Skin of body (tissue), 2 donors: ENCODE measurements around the gene CDH4. TPM values are rescaled to one million over a fixed set of nuclear protein-coding genes. Genes with fewer than 3 reads are reported as not detected.

Experiments used
- DNase-seq: peaks from one replicate; lab custom pipeline; 2025; lab: John Stamatoyannopoulos, UW
- total RNA-seq: library from RNA; depleted of rRNA; stranded (reverse); fragments of >200 nt; gene quantifications from one replicate; pipeline ENCODE4 v1.2.3, GENCODE V29; 2014

Gene CDH4
- total RNA-seq = 0.10 TPM

DNA sequence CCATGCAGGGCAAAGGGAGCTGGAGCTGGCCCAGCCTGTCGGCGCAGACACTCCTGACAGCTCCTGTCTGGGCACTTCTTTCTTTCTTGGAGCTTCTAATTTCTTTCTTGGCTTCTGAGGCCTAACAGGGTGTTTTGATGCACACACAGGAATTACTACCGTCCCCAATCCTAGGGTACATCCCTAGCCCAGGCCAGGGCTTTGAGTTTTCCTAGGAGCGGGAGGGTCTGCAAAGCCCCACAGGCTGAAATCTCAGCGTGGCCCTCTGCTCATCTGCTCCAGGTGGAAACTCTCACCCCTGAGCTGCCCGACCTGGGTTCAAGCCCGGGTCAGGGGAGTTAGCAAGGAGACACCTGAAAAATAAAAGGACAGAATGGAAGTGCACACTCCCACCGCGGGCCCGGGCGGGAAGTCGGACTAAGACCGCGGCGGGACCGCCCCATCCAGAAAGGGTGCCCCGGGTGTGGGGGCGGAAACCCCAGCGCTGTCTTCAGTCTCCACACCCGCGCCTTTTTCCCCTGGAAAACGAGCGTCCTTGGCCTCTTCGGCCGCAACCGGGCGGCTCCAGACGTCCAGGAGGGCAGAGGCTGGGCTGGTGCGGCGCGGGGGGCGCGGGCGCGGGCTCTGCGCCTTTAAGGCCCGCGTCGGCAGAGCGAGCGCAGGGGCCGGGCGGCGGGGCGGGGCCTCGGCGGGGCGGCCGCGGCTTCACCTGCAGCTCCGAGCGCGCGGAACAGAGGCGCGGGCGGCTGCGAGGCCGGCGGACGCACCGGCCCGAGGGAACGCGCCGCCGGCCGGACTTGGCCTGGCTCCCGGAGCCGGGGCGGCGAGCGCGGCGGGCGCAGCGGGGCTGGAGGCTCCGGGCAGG lies at the start of gene CDH4:
TSS of gene CDH4 (plus strand) at position 733 of the 865 bp plus-strand sequence.
- no peak for DNase-seq

DNA sequence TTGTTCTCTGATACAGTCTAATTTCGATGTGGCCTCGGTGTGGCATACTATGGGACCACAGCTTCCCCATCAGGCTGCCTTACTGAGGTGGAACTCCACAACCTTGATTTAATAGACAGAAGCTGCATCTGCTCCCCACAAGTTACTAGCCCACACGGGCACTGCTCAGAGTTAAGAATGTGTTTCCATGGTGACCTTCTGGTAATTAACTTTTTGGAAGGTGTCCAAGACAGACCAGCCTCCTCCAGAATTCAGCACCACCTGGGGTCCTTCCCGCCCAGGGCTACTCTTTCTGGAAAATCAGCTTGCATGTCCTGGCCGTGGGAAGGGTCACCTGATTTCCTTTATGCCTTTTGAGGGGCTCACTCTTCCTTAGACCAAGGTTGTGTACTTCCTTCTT lies 48.7 kb upstream of the CDH4 start:
- DNase-seq = no peak

DNA sequence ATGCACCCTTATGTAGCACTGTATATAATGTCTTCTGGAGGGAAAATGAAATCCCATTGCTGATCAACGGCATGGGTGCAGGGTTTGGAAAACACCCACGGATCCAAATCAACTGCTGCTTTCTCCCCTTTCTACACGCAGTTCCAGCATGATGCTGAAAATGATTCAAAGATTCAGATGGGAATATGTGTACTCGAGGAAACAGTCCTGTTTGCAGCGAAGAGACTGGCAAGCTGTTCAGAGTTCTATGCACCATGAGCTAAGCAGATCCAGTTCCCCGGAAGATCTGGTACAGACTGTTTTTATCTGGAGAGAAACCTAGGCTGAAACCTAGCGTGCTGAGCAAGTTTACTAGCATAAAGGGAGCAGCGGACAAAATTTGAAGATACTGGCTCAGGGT lies 47.9 kb upstream of the CDH4 start:
- DNase-seq = no peak

DNA sequence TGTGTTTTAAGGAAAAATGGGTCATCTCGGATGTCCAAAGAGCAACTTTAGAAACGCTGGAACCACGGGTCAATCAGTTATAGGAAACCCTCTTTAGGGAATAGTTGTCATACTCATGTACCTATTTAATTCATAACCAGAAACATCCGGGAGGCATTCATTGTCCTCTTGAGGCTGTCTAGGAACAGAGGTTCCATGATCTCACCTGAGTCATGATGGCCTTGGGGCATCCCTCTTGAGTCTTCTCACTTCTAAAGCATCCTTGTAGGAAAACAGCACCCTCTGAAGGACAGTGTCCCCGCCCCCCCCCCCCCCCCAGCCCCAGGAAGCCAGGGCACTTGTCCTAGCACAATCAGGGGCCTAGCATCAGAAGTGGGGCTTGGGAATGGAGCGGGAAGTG lies 46.3 kb upstream of the CDH4 start:
- no peak for DNase-seq

DNA sequence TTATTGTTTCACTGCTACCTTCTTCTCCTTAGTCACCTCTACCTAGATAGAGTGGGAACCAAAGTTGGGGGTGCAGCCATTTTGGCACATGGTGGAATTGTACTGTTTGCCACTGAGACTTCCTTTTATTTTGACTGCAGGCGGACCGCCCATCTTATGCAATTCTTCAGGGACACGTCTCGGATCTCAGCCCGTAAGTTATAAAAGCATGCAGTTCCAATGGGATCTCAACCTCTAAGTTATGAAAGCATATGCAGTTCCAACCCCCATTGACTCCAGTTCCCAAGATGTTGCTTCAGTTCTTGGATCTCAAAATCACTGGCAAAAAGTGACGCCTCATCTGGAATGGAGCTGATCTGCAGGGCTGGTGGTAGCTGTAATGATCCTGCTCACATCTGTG lies 41.2 kb upstream of the CDH4 start:
- DNase-seq = no peak

DNA sequence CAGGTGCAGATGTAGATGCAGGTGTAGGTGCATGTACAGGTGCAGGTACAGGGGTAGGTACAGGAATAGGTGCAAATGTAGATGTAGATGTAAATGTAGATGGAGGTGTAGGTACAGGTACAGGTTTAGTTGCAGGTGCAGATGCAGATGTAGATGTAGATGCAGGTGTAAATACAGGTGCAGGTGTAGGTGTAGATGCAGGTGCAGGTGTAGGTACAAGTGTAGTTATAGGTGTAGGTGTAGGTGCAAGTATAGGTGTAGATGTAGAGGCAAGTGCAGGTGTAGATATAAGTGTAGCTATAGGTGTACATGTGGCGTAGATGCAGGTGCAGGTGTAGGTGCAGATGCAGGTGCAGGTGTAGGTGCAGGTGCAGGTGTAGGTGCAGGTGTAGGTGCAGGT lies 34.2 kb upstream of the CDH4 start:
- peak; percentile 51 for DNase-seq

DNA sequence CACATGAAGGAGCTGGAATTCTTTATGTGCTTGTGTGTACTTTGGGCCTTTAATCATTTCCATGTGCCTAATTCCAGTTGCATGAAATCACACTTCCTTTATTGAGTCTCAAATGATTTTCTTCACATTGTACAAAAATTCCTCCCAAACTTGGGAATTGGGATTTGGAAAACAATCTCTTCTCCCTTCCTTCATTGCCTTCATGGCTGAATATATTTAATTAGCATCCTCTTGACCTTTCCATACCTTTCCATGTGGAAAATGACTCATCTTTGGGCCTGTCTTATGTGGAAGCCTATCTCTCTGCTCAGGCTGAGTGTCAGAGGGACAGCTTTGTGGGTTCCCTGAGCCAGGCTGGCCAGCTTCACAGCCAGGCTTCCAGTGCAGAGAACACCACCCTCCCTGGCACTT lies 33.0 kb upstream of the CDH4 start:
- DNase-seq = peak; percentile 87

DNA sequence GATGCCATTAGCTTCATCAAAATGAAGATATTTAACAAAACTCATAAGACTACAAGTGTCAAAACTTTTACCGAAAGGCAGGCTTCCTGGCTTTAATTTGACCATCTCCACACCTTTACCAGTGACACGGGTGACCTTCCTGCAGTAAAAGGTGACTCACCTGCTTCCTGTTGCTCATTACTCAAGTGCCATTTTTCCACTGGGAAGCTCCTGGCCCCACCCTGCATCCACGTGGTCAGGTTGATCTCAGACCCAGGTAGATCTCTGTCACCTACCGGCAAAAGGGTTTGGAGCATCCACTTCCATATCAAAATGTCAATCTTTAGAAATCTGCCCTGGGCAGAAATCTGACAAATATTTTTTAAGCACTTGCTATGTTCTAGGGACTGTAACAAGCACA lies 31.9 kb upstream of the CDH4 start:
- DNase-seq = no peak

DNA sequence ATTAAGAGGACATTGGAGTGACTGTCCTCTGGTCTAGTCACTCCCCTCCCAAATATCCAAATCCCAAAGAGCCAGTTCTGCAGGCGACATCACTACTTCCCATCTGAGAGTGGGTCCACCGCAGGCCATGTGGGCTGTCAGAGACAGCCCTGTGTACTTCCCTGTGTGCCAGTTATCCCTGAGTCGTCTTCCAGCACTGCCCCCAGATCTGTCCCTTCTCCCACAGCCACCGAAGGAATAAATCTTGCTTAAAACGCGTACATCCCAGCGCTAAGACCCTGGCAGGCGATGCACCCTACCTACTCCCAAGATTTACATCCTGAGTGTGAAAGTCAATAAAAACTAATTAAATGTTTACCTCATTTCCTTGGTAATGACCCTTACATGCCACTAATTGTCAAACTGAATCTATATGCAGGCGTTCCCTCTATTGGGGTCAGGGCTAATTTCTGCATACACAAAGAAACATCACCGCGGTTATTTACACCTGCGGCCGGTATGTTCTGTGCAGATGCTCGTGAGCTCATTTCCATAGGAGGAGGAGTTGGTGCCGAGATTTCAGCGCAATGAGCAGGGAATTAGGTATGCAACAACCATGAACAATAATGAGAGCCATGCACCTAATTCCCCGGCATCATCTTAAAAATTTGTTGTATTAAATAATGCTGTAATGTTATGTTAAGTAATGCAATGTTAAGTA lies 31.3 kb upstream of the CDH4 start:
- DNase-seq = no peak

DNA sequence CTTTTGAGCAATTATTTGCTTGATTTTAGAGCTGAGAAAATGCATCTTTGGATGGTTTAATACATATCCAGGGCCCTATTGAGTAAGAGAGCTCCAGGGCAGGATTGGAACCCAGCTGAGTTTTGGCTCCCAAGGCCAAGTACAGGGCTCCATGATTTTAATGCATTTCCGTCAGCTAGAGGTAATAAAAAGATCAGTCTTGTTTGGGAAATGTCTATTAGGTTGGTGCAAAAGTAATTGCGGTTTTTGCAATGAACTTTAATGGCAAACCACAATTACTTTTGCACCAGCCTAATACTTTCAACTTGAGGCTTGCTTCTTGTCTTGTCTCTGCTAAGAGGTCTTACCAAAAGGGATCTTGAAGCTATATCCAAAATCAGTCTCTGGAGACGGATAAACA lies 29.4 kb upstream of the CDH4 start:
- DNase-seq = no peak

DNA sequence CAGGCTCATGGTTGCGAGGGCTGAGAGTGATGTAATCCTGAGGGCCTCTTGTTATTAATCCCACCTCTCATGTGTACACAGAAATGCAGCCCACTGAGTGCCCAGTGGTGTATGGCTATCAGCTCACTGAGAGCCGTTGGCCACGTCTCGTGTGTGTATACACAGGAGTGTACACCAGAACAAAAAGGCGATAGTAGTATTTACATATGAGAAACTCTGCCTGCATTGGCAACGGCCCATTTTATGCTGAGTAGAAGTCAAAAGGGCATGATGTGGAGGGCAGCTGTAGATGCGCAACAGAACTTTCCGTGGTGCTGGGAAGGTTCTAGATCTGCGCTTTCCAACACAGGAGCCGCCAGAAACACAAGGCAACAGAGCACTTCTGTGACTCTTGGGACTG lies 28.9 kb upstream of the CDH4 start:
- DNase-seq = no peak

DNA sequence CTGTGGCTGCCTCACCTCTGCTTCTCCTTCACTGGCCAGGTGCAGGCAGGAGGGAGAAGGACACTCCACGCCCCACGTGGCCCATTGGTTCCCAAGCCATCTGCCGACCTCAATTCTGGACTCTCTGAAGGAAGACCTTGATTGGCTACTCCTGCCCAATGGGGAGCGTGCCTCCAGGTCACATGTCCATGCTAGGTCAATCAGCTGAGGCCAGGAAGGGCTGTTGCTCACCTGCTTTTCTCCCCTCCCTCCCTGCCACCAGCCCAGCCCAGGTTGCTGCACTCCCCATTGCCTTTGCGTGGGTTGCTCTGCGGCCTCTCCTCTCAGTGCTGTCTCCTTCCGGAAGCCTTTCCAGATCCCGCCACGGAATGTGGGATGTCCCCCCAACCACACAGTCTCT lies 21.9 kb upstream of the CDH4 start:
- no peak for DNase-seq

DNA sequence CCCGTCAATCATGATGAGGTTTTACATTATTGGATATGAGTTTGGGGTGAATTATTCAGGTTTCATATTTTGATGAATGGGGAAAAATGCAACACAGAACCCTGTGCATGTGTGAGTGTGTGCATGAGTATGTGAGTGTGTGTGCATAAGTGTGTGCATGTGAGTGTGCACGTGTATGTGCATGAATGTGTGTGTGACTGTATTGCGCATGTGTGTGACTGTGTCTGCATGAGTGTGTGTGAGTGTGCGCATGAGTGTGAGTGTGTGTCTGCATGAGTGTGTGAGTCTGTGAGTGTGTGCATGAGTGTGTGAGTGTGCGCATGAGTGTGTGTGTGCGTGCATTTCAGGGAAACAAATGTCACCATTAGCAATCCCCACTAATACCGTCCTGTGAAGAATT lies 18.5 kb upstream of the CDH4 start:
- no peak for DNase-seq

DNA sequence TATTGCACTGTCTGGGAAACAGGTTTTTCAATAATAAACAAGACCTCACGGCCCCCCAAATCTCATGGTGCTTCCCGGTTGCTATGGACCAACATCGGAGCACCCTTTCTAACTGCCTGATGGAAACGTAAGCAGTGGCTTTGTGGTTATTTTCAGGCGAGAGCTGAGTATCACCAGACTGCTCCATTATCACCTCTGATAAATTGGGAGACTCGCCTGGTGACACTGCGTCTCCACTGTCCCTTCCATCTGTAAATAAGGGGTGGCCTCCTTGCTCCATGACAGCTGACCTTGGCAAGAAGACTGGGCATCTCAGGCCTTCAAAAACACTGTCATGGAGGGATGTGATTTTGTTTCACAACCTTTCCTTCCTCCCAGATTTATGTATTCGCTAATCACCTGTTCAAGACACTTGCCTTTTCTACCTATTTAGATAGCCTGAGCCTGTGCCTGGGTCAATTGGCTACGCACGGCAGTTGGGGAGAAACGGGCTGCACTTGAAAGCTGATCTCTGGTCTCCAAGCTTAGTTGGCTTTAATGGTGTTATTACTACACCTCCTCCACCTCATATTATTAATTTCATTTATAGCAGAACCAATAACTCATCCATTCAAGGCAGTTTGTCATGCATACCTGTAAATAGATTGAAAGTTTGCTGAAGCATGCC lies 17.7 kb upstream of the CDH4 start:
- DNase-seq = no peak

DNA sequence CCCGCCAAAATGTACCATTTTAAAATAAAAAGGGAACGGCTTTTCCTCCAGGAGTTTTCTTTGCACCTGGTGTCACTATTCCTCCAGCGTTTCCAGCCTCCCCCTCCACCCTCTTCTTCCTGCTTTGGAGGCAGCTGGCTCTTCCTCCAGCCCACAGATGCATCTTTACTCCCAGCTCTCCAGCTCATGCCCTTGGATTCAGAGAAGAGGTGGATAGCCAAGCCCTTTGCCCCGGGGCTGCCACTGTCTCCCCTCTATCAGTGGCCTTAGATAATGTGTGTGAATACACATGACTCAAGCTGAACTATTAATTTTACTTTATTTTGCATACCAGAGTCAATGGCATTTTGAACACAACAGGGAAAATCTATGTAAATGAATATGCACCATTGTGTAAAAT lies 15.3 kb upstream of the CDH4 start:
- DNase-seq = no peak

DNA sequence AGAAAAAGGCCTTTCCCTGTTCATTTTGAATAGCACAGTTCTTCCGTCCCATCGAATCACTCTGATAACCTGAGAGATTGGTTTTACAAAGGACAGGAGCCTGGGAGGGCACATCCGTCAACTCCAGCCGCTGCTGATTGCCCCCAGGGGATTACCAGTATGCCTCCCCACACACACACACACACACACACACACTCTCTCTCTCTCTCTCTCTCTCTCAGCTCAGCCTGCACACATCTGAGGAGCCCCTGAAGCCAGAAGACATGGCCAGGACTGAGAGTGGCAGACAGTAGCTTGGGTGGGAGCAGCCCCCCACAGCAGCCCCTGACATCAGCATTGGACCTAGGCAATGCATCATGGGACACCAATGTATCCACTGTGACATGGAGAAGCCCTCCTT lies 13.2 kb upstream of the CDH4 start:
- no peak for DNase-seq

DNA sequence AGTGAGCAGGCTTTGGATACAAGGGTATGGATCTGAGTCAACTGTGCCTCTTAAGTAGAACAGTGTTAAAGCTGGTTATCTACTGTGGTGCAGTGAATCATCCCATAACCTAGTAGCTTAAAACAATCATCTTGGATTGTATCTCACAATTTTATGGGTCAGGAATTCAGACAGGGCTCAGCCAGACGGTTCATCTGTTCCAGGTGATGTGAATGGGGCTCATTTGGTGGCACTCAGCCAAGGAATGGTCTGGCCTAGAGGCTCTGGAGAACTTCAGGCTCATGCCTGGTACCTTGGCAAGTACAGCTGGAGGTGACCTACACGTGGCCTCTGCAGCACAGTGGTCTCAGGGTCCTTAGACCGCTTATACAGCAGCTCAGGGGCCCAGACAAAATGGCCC lies 11.2 kb upstream of the CDH4 start:
- DNase-seq = no peak

DNA sequence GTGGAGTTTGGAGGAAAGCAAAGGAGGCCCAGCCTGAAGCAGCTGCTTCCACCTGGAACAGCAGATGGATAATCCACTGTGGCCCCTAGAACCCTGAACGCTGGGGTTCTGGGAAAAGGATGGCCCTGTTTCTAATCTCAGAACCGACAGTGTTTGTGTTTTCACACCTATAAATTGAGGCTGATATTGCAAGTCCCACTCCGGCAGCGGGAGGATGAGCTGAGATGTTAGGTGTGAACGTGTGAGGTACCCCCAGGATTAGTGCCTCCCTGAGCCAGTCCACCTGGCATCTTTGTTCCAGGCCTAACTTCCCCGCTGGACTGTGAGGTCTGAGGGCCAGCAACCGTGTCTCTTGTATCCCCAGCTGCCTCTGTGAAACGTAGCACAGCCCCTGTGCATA lies 7.8 kb upstream of the CDH4 start:
- no peak for DNase-seq

DNA sequence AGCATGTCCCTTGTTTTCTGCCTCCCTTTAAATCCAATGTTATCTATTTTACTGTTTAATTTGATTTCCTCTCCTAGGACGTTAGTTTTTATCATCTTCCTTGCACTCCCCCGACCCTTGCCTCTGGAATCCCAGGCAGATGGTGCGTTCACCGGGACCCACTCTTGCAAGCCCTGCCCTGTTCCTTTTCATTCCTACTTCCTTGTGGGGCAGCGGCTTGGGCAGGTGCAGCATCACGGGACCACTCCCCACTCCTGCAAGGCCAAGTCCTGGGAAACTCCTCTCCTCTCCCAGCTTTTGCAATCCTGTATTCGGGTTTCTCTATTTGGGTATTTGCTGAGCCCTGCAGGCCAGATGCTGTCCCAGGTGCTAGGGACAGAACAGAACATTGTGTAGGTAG lies 5.8 kb upstream of the CDH4 start:
- DNase-seq = no peak

DNA sequence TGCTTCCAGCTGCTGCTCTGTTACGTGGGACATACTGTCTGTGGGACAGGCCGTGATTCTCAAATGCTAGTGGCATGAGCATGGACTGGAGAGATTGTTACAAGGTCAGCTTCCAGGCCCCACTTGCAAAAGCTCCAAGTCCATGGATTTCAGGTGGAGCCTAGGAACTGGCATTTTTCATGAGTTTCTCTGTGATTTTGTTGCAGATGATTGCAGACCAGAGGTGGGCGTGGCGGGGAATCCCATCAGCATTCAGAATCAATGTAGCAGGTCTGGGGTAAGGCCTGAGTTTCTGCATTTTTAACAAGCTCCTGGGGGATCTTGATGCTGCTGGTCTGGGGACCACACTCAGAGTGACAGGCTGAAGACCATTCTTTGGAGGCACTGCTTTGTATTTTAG lies 2.4 kb upstream of the CDH4 start:
- DNase-seq = no peak

DNA sequence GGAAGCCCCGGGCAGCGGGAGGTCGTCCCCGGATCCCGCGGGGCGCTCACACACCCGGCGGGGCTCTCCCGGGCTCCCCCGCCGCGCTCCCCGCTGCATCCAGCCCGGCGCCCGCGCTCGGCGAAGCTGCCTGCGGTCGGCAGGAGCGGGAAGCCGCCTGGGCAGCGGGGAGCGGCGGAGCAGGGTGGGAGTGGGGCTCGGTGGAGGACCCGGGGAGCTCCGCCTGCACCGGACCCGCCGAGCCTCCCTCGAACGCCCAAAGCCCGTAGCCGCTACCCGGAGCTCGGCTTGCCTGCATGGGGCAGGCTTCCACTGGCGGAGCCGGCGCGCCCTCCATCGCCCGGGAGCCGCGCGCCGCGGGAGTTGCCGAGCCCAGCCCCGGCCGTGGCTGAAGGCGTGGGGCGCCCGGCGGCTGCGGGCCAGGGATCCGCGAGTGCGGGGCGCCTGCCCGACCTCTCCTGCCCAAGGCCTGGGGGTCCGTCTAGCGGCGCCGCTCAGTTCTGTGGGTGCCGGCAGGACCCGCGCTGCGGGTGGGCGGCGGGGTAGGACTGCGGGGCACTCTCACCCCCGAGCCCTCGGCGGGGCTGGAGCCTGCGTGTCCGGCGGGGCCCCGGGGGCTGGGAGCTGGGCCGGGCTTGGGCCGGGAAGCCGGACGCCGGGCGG lies 671 bp downstream of the CDH4 start:
- DNase-seq = no peak

DNA sequence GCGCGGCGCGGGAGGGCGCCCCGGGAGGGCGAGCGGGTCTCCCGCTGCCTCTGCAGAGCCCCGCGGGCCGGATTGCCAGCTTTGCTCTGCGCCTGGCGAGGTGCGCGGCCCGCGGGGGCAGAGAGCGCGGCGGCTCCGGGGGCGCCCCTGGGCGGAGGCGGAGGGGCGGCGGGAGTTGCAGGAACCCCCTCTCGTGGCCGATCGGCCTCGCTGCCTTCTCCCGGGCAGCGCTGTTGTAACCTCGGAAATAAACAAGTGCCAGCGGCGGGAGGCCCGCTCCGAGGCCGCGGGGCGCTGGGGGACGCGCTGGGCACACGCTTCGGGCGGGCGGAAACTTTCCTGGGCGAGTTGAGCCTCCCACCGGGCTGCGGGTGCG lies 1.2 kb downstream of the CDH4 start:
- DNase-seq = no peak
